HCEC 1CT (cell line): ENCODE measurements around the gene RABGAP1L.
A peak's percentile ranks its signal among the peaks of the same experiment; 100 is the strongest.
"Not testable (repeated sequence)": the region's sequence is repeated elsewhere in the genome, so short reads cannot be mapped to it uniquely, and the experiment has no call there.

Experiments
- DNase-seq: peaks from one replicate; pipeline ENCODE4 v3.0.0-alpha.2; 2017

RABGAP1L gene

GRCh38 chr1:174159252-174160108, at the start of gene RABGAP1L:
Gene RABGAP1L, plus strand, starts transcription at chr1:174159520.
- DNase-seq, result peak; percentile 94

- DNase-seq, result no peak
Observed at GRCh38 chr1:174110053-174110452, 49.3 kb upstream of the RABGAP1L start.

DNA sequence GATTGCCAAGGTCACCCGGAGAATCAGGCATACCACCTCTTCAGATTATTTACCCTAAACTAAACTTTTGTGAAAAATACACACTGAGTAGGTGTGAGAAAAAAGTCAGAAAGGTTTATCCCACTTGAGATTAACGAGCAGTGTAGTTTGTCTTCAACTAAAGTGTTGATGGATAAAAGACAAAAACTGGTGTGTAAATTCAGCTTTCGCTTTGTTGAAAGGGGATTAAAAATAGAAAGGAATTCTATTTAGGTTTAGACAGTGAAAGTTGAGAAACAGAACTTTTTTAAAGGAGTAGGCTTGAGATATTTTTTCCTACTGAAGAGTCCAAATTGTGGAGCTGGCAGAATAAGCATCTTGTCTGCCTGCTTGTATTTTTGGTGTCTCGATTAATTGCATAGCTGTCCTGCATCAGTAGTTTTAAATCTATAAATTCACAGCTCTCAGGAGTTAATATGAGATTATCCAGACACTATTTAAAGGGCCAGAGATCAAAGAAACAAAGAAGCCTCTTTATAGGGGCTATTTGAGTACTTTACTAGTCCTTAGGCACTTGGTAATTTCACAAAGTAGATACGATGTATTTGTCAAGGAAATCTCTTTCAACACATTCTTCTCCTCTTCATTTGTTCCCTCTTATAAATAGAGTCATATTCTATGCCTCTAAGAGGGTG, 46.7 kb upstream of the RABGAP1L start:
- no peak for DNase-seq

- DNase-seq, result no peak
Observed at GRCh38 chr1:174114106-174114505, 45.2 kb upstream of the RABGAP1L start.

DNA sequence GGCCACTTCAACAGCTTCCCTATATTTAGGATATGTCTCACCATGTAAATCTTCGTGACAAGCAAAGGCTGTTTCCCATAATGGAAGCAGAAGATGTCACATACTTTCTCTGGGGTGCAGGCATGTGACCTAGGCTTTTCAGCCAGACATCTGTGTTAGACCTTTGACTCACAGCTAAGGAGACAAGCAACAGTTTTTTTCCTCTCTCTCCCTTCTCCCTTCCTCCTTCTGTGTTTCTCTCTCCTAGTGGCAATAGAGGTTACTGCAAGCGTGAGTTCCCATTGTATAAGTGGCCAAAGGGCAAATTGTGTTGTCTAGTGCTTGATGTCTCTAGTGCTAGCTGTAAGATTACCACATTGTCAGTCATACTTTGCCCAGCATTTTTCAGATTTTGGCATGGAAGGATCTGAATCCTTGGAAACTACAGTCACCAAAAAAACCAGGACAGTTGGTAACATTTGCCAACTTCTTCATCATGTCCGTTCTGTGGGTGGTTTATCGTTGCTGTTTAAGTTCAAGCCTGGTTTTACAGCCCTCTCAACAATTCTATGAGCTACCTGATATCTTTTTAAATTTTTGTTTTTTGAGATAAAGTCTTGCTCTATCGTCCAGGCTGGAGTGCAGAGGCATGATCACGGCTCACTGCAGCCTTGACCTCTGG, 44.4 kb upstream of the RABGAP1L start:
- peak; percentile 80 for DNase-seq

DNA sequence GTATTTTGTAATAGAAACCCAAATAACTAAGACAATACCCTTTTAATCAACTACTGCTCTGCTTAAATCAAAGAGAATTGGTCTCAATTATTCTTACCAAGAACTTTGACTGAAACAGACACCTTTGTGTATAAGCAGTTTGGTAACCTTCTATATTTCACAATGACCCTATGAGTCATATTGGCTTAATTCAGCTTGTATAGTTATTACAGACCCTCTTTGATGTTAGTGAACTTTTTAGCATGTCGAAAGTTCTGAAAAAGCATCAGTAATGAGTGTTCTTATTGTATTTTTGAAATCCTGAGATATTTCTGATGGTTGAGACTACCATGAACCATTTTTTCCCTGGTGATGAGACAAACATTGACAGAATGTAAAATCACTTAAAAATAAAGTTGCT, 43.3 kb upstream of the RABGAP1L start:
- DNase-seq, result peak; percentile 64

- DNase-seq, result no peak
Observed at GRCh38 chr1:174118751-174119150, 40.6 kb upstream of the RABGAP1L start.

- DNase-seq, result not testable (repeated sequence)
Observed at GRCh38 chr1:174122318-174122717, 37.0 kb upstream of the RABGAP1L start.

GRCh38 chr1:174123843-174124242, 35.5 kb upstream of the RABGAP1L start:
- no peak for DNase-seq

- not testable (repeated sequence) for DNase-seq
Observed at GRCh38 chr1:174127176-174127575, 32.1 kb upstream of the RABGAP1L start.

DNA sequence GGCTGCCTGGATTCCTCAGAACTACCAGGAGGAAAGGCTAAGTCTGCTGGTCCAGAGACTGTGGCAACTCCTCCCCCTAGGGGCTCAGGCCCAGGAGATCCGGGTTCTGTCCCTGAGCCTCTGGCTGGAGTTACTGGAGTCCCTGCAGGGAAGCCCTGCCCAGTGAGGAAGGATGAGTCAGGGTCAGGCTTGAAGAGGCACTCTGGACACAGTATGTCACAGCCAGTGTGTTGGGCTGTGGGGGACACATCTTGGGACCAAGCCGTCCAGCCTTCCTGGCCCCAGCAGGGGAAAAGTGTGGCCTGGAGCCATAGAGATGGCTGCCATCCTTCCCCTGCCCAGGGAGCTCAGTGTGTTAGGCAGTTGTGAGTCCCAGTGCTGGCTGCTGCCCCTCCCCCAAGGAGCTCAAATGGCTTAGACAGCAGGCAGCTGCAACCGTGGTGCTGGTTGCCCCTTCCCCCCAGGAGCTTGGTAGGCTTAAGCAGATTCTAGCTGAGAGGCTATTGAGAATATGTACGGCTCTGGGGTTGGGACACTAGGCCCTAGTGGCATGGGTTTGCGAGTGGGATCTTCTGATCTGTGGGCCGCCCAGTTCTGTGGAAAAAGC, 28.2 kb upstream of the RABGAP1L start:
- DNase-seq, result peak; percentile 3

GRCh38 chr1:174134003-174134659, 25.2 kb upstream of the RABGAP1L start:
- no peak for DNase-seq

- peak; percentile 45 for DNase-seq
Observed at GRCh38 chr1:174135211-174135610, 24.1 kb upstream of the RABGAP1L start.

GRCh38 chr1:174136714-174137113, 22.6 kb upstream of the RABGAP1L start:
- no peak for DNase-seq

GRCh38 chr1:174142836-174143235, 16.5 kb upstream of the RABGAP1L start:
- no peak for DNase-seq

- not testable (repeated sequence) for DNase-seq
Observed at GRCh38 chr1:174143727-174144396, 15.5 kb upstream of the RABGAP1L start.

GRCh38 chr1:174144397-174144783, 14.9 kb upstream of the RABGAP1L start:
- not testable (repeated sequence) for DNase-seq

DNA sequence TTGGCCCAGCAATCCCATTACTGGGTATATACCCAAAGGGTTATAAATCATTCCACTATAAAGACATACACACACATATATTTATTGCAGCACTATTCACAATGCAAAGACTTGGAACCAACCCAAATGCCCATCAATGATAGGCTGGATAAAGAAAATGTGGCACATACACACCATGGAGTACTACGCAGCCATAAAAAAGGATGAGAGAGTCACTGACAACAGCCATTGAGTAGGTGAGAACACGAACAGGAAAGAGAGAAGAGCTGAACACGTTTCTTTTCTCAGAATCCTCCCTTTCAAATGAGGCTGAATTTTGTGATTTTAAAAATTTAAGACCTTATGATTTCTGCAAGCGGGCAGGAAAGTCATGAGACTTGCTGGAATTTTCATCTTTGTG, 10.1 kb upstream of the RABGAP1L start:
- DNase-seq, result no peak

DNA sequence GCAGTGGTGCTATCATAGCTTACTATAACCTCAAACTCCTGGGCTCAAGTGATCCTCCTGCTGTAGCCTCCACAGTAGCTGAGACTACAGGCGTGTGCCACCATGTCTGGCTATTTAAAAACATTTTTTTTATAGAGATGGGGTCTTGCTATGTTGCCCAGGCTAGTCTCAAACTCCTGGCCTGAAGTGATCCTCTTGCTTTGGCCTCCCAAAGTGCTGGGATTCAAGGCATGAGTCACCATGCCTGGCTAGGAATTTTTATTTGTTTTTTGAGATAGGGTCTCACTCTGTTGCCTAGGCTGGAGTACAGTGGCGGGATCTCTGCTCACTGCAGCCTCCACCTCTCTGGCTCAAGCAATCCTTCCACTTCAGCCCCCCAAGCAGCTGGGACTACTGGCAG, 8.8 kb upstream of the RABGAP1L start:
- no peak for DNase-seq

DNA sequence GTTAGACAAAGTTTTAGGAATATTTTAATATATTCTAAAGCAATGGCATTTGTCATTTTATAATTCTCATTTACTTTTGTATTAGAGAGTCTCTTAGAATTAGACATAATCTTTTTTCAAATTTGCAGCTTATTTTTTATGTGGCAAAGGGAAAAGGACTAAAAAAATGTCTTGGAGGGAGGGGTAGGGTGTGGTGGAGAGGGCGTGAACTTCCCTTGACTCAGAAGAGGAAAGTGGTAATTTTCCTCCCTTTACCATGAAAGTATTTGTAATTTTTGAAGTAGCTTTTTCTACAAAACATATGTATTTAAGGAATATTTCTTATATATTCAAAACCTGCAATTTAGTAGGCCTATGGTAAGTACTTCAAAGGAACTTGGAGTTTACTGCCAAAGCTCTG, 6.9 kb upstream of the RABGAP1L start:
- no peak for DNase-seq

- DNase-seq, result no peak
Observed at GRCh38 chr1:174153085-174153824, 6.1 kb upstream of the RABGAP1L start.

- no peak for DNase-seq
Observed at GRCh38 chr1:174153825-174154107, 5.6 kb upstream of the RABGAP1L start.
